IMR-90 (cell line): ENCODE data around the gene PAM. TPM values are rescaled to one million over a fixed set of nuclear protein-coding genes. Genes with fewer than 3 reads are reported as not detected.

Experiments used
- ATAC-seq: fragments of 200-7000 bp; cut with Tn5 transposase; 2 replicates; pipeline ENCODE4 v1.9.1; 2020; ENCODE audit warnings: low read depth, mild to moderate bottlenecking, moderate library complexity
- BruUV-seq: library from RNA; stranded (reverse); fragments of 400-500 nt; replicated peaks from 2 replicates; lab custom pipeline; 2021; lab: Mats Ljungman, UMichigan
- CTCF ChIA-PET: fragments of 300-600 bp; formaldehyde crosslinking; extraction: SDS; loops from one replicate; lab custom pipeline; 2021; ENCODE audit warnings: antibody characterized with exemption; lab: Yijun Ruan, JAX
- POLR2A ChIA-PET: fragments of 300-600 bp; sonication (Branson Sonifier 250); formaldehyde crosslinking; loops from one replicate; lab custom pipeline; 2022; ENCODE audit warnings: antibody characterized with exemption; ENCODE audit not compliant: unreplicated experiment; lab: Charles Lee
- DNase-seq: peaks from one replicate; pipeline ENCODE4 v3.0.0; 2013
- H2AFZ ChIP-seq: replicated peaks from 2 replicates; pipeline ENCODE3; 2013; ENCODE audit warnings: low read length, mild to moderate bottlenecking; ENCODE audit not compliant: poor library complexity
- H2AK5ac ChIP-seq: 2 replicates; pipeline ENCODE4 v1.6.1; 2013; ENCODE audit warnings: low read depth, low read length, inconsistent platforms
- H2AK9ac ChIP-seq: replicated peaks from 2 replicates; pipeline ENCODE3; 2013; ENCODE audit warnings: mild to moderate bottlenecking, low read depth, low read length, moderate library complexity; ENCODE audit not compliant: poor library complexity
- H2BK120ac ChIP-seq: 2 replicates; pipeline ENCODE4 v1.6.1; 2013; ENCODE audit warnings: low read depth, low read length, inconsistent platforms
- H2BK15ac ChIP-seq: 3 replicates; pipeline ENCODE4 v1.6.1; 2013; ENCODE audit warnings: low read depth, low read length, inconsistent platforms
- H2BK20ac ChIP-seq: 2 replicates; pipeline ENCODE4 v1.6.1; 2013; ENCODE audit warnings: low read depth, mild to moderate bottlenecking, inconsistent platforms, low read length, moderate library complexity
- H2BK5ac ChIP-seq: 2 replicates; pipeline ENCODE4 v1.6.1; 2013; ENCODE audit warnings: mild to moderate bottlenecking, low read depth, low read length, inconsistent platforms; ENCODE audit not compliant: poor library complexity, severe bottlenecking
- H3K14ac ChIP-seq: replicated peaks from 2 replicates; pipeline ENCODE4 v1.6.1; 2013; ENCODE audit warnings: low read depth, low read length, inconsistent platforms
- H3K18ac ChIP-seq: 2 replicates; pipeline ENCODE4 v1.6.1; 2013; ENCODE audit warnings: low read depth, low read length, control low read depth
- H3K23ac ChIP-seq: 2 replicates; pipeline ENCODE4 v1.6.1; 2013; ENCODE audit warnings: low read depth, low read length, inconsistent platforms
- H3K27ac ChIP-seq: 2 replicates; pipeline ENCODE4 v1.5.1; 2013; ENCODE audit warnings: mild to moderate bottlenecking, control low read depth, low read length; ENCODE audit not compliant: insufficient read depth
- H3K27me3 ChIP-seq: 2 replicates; pipeline ENCODE4 v1.6.1; 2013; ENCODE audit warnings: low read length; ENCODE audit not compliant: control insufficient read depth, insufficient read depth
- H3K36me3 ChIP-seq: 2 replicates; pipeline ENCODE4 v1.6.1; 2013; ENCODE audit warnings: low read length, mixed read lengths; ENCODE audit not compliant: control insufficient read depth, insufficient read depth
- H3K4ac ChIP-seq: 2 replicates; pipeline ENCODE4 v1.6.1; 2013; ENCODE audit warnings: low read depth, low read length, inconsistent platforms
- H3K4me1 ChIP-seq: 2 replicates; pipeline ENCODE4 v1.6.1; 2013; ENCODE audit warnings: low read length, mixed read lengths; ENCODE audit not compliant: control insufficient read depth, insufficient read depth
- H3K4me2 ChIP-seq: 2 replicates; pipeline ENCODE4 v1.6.1; 2013; ENCODE audit warnings: low read depth, mild to moderate bottlenecking, control low read depth, low read length, moderate library complexity
- H3K4me3 ChIP-seq: 2 replicates; pipeline ENCODE4 v1.5.1; 2013; ENCODE audit warnings: low read depth, mild to moderate bottlenecking, control low read depth, low read length, moderate library complexity; ENCODE audit not compliant: insufficient read depth
- H3K56ac ChIP-seq: 2 replicates; pipeline ENCODE4 v1.6.1; 2013; ENCODE audit warnings: low read length, inconsistent platforms; ENCODE audit not compliant: insufficient read depth; ENCODE audit errors: extremely low read depth
- H3K79me1 ChIP-seq, 2 experiments: 2 replicates each; pipeline ENCODE4 v1.6.1; 2013; ENCODE audit warnings: low read length in 2 of 2, inconsistent platforms in 1 of 2, low read depth in 1 of 2
- H3K9ac ChIP-seq: 2 replicates; pipeline ENCODE4 v1.6.1; 2013; ENCODE audit warnings: low read depth, low read length, control low read depth
- H3K9me1 ChIP-seq: 2 replicates; pipeline ENCODE4 v1.6.1; 2013; ENCODE audit warnings: low read length, inconsistent platforms; ENCODE audit not compliant: insufficient read depth
- H3K9me3 ChIP-seq: 2 replicates; pipeline ENCODE4 v1.6.1; 2013; ENCODE audit warnings: low read length; ENCODE audit not compliant: control insufficient read depth, insufficient read depth
- H4K20me1 ChIP-seq: 2 replicates; pipeline ENCODE4 v1.6.1; 2013; ENCODE audit warnings: low read length, inconsistent platforms; ENCODE audit not compliant: insufficient read depth
- H4K5ac ChIP-seq: 2 replicates; pipeline ENCODE4 v1.6.1; 2013; ENCODE audit warnings: mild to moderate bottlenecking, low read depth, low read length, control low read depth
- H4K8ac ChIP-seq, 2 experiments: 2 replicates each; pipeline ENCODE4 v1.6.1; 2013; ENCODE audit warnings: low read depth in 2 of 2, low read length in 2 of 2, control low read depth in 1 of 2, inconsistent platforms in 1 of 2
- H4K91ac ChIP-seq: 2 replicates; pipeline ENCODE4 v1.6.1; 2013; ENCODE audit warnings: low read depth, low read length, inconsistent platforms; ENCODE audit not compliant: insufficient read depth
- MAFK ChIP-seq: IDR thresholded peaks from 2 replicates; pipeline ENCODE4 v1.6.1; 2012; ENCODE audit warnings: low read depth, low read length, improper control_type of control experiment
- RCOR1 ChIP-seq: IDR thresholded peaks from 2 replicates; pipeline ENCODE4 v1.6.1; 2012; ENCODE audit warnings: mild to moderate bottlenecking, low read length, improper control_type of control experiment; ENCODE audit not compliant: insufficient replicate concordance
- dilution Hi-C: fragments of 300-500 bp; cut with HindIII; formaldehyde crosslinking; loops from one replicate; pipeline ENCODE4 v1.14.3; 2018; ENCODE audit warnings: low sequenced_read_pairs; ENCODE audit not compliant: unreplicated experiment
- in situ Hi-C: fragments of 300-500 bp; cut with MboI; formaldehyde crosslinking; loops from 3 replicates; pipeline ENCODE4 v1.14.3; 2019; ENCODE audit warnings: low sequenced_read_pairs, inconsistent platforms, mixed read lengths
- intact Hi-C: fragments of 100-400 bp; cut with micrococcal nuclease; formaldehyde crosslinking; loops from 2 replicates; pipeline ENCODE4 v1.10.0; 2022
- polyA plus RNA-seq, 3 experiments: library from polyadenylated mRNA; depleted of rRNA; stranded (reverse); fragments of >200 nt; gene quantifications; 2 replicates each; pipeline ENCODE4 v1.2.3, GENCODE V29; 2012; ENCODE audit warnings: low replicate concordance in 1 of 3
- total RNA-seq: library from RNA; depleted of rRNA; stranded (reverse); fragments of >200 nt; gene quantifications from 2 replicates; pipeline ENCODE4 v1.2.3, GENCODE V29; 2012

The PAM gene
- total and polyA plus RNA-seq, 2 of the 4 experiments (the other 2 are of a cell fraction), result 115 to 179 TPM

GRCh38 chr5:102991802-102992201 lies 236.7 kb downstream of the PAM start:
- Histone ChIP-seq H2BK120ac (no peak overlapping the region), H3K9me1 (no peaks in the 10 kb centered on the region), H3K14ac (no peak overlapping the region), H4K8ac (no peak overlapping the region), H3K4me2 (no peak overlapping the region), H2BK20ac (no peak overlapping the region), H3K9me3 (no peaks in the 10 kb centered on the region), H2BK15ac (no peak overlapping the region), H3K4me3 (no peak overlapping the region), H2AK5ac (no peak overlapping the region), H3K27ac (no peak overlapping the region), H4K5ac (no peak overlapping the region), H3K27me3 (no peaks in the 10 kb centered on the region), H3K79me1 (no peaks in the 10 kb centered on the region), H3K4me1 (no peaks in the 10 kb centered on the region), H3K4ac (no peak overlapping the region), H3K18ac (no peak overlapping the region), H2AK9ac (no peak overlapping the region), H3K56ac (no peak overlapping the region), H2BK5ac (no peak overlapping the region), H2AFZ (no peak overlapping the region), H4K20me1 (no peaks in the 10 kb centered on the region), H3K9ac (no peak overlapping the region), H3K23ac (no peak overlapping the region), H3K36me3 (peaks cover 2% of the 10 kb centered on the region; the same call in 1 of the 2 replicates), H4K91ac (no peak overlapping the region)
- no peak for ATAC-seq
- POLR2A ChIA-PET, result no interaction called here
- CTCF ChIA-PET, result no interaction called here
- TF ChIP-seq MAFK (peak; percentile 33; the same call in 1 of the 2 replicates), RCOR1 (no peak)
- dilution Hi-C loops (no loop called here), in situ Hi-C loops (no loop called here), intact Hi-C loops (no loop called here)
- BruUV-seq, result no TSS peak
- peak; percentile 6 for DNase-seq
